ENCODE data around the gene RYR2.
"Not testable (repeated sequence)": the region's sequence is repeated elsewhere in the genome, so short reads cannot be mapped to it uniquely, and the experiment has no call there.

RYR2 gene

GRCh38 chr1:237580726-237581125 is 538.7 kb downstream of the RYR2 start:
- Histone ChIP-seq H3K9me3 (ENCODE audit: control insufficient read depth in 2 of 2, low read length in 2 of 2) (peaks cover 3 to 4% of the 10 kb centered on the region in 2 donors), H3K4me3 (ENCODE audit: low read length in 2 of 2) (no peak overlapping the region), H3K9ac (ENCODE audit: low read length in 2 of 2) (no peak overlapping the region), H3K4me1 (ENCODE audit: control insufficient read depth, insufficient read depth, low read length) (no peaks in the 10 kb centered on the region), H3K27ac (ENCODE audit: low read length) (no peak overlapping the region), H3K36me3 (ENCODE audit: control insufficient read depth in 2 of 2, insufficient read depth in 2 of 2, low read length in 2 of 2) (no peaks in the 10 kb centered on the region), H3K27me3 (ENCODE audit: control insufficient read depth in 1 of 2, insufficient read depth in 2 of 2, low read length in 2 of 2) (no peaks in the 10 kb centered on the region)

GRCh38 chr1:237583270-237583669 is 541.3 kb downstream of the RYR2 start:
- peaks cover 3% of the 10 kb centered on the region in 2 donors for H3K9me3 ChIP-seq (ENCODE audit: control insufficient read depth in 2 of 2, low read length in 2 of 2)
- H3K27me3 ChIP-seq (ENCODE audit: control insufficient read depth in 1 of 2, insufficient read depth in 2 of 2, low read length in 2 of 2) = no peaks in the 10 kb centered on the region
- H3K9ac ChIP-seq (ENCODE audit: low read length in 2 of 2) = no peak overlapping the region
- no peaks in the 10 kb centered on the region for H3K4me1 ChIP-seq (ENCODE audit: control insufficient read depth, insufficient read depth, low read length)
- H3K4me3 ChIP-seq (ENCODE audit: low read length in 2 of 2) = no peak overlapping the region
- no peak overlapping the region for H3K27ac ChIP-seq (ENCODE audit: low read length)
- H3K36me3 ChIP-seq (ENCODE audit: control insufficient read depth in 2 of 2, insufficient read depth in 2 of 2, low read length in 2 of 2) = no peaks in the 10 kb centered on the region

GRCh38 chr1:237583756-237584155 is 541.8 kb downstream of the RYR2 start:
- no peak overlapping the region for H3K4me3 ChIP-seq (ENCODE audit: low read length in 2 of 2)
- no peak overlapping the region for H3K27ac ChIP-seq (ENCODE audit: low read length)
- no peak overlapping the region for H3K9ac ChIP-seq (ENCODE audit: low read length in 2 of 2)
- no peaks in the 10 kb centered on the region for H3K27me3 ChIP-seq (ENCODE audit: control insufficient read depth in 1 of 2, insufficient read depth in 2 of 2, low read length in 2 of 2)
- peaks cover 2 to 3% of the 10 kb centered on the region in 2 donors for H3K9me3 ChIP-seq (ENCODE audit: control insufficient read depth in 2 of 2, low read length in 2 of 2)
- no peaks in the 10 kb centered on the region for H3K36me3 ChIP-seq (ENCODE audit: control insufficient read depth in 2 of 2, insufficient read depth in 2 of 2, low read length in 2 of 2)
- H3K4me1 ChIP-seq (ENCODE audit: control insufficient read depth, insufficient read depth, low read length) = no peaks in the 10 kb centered on the region

GRCh38 chr1:237590386-237590785 is 548.4 kb downstream of the RYR2 start:
- no peak overlapping the region for H3K9ac ChIP-seq (ENCODE audit: low read length in 2 of 2)
- H3K9me3 ChIP-seq (ENCODE audit: control insufficient read depth in 2 of 2, low read length in 2 of 2) = no peaks in the 10 kb centered on the region
- no peaks in the 10 kb centered on the region for H3K4me1 ChIP-seq (ENCODE audit: control insufficient read depth, insufficient read depth, low read length)
- no peaks in the 10 kb centered on the region for H3K27me3 ChIP-seq (ENCODE audit: control insufficient read depth in 1 of 2, insufficient read depth in 2 of 2, low read length in 2 of 2)
- H3K4me3 ChIP-seq (ENCODE audit: low read length in 2 of 2) = no peak overlapping the region
- H3K27ac ChIP-seq (ENCODE audit: low read length) = no peak overlapping the region
- H3K36me3 ChIP-seq (ENCODE audit: control insufficient read depth in 2 of 2, insufficient read depth in 2 of 2, low read length in 2 of 2) = peaks cover 0 to 7% of the 10 kb centered on the region in 2 donors

- Histone ChIP-seq H3K9me3 (ENCODE audit: control insufficient read depth in 2 of 2, low read length in 2 of 2) (no peaks in the 10 kb centered on the region), H3K27me3 (ENCODE audit: control insufficient read depth in 1 of 2, insufficient read depth in 2 of 2, low read length in 2 of 2) (no peaks in the 10 kb centered on the region), H3K27ac (ENCODE audit: low read length) (no peak overlapping the region), H3K4me1 (ENCODE audit: control insufficient read depth, insufficient read depth, low read length) (no peaks in the 10 kb centered on the region), H3K36me3 (ENCODE audit: control insufficient read depth in 2 of 2, insufficient read depth in 2 of 2, low read length in 2 of 2) (peaks cover 4 to 9% of the 10 kb centered on the region in 2 donors), H3K9ac (ENCODE audit: low read length in 2 of 2) (no peak overlapping the region), H3K4me3 (ENCODE audit: low read length in 2 of 2) (no peak overlapping the region)
Measured at GRCh38 chr1:237591353-237591752, 549.4 kb downstream of the RYR2 start.

- not testable (repeated sequence) for H3K4me1 ChIP-seq (ENCODE audit: control insufficient read depth, insufficient read depth, low read length); H3K36me3 ChIP-seq (ENCODE audit: control insufficient read depth in 2 of 2, insufficient read depth in 2 of 2, low read length in 2 of 2); H3K27me3 ChIP-seq (ENCODE audit: control insufficient read depth in 1 of 2, insufficient read depth in 2 of 2, low read length in 2 of 2); H3K9ac ChIP-seq (ENCODE audit: low read length in 2 of 2); H3K4me3 ChIP-seq (ENCODE audit: low read length in 2 of 2); H3K27ac ChIP-seq (ENCODE audit: low read length); H3K9me3 ChIP-seq (ENCODE audit: control insufficient read depth in 2 of 2, low read length in 2 of 2)
Measured at GRCh38 chr1:237603036-237603568, 561.1 kb downstream of the RYR2 start.

- peaks cover 0 to 2% of the 10 kb centered on the region in 2 donors for H3K36me3 ChIP-seq (ENCODE audit: control insufficient read depth in 2 of 2, insufficient read depth in 2 of 2, low read length in 2 of 2)
- no peak overlapping the region for H3K4me3 ChIP-seq (ENCODE audit: low read length in 2 of 2)
- no peaks in the 10 kb centered on the region for H3K27me3 ChIP-seq (ENCODE audit: control insufficient read depth in 1 of 2, insufficient read depth in 2 of 2, low read length in 2 of 2)
- H3K9ac ChIP-seq (ENCODE audit: low read length in 2 of 2) = no peak overlapping the region
- no peaks in the 10 kb centered on the region for H3K4me1 ChIP-seq (ENCODE audit: control insufficient read depth, insufficient read depth, low read length)
- no peak overlapping the region for H3K27ac ChIP-seq (ENCODE audit: low read length)
- no peaks in the 10 kb centered on the region for H3K9me3 ChIP-seq (ENCODE audit: control insufficient read depth in 2 of 2, low read length in 2 of 2)
Measured at GRCh38 chr1:237608433-237608832, 566.4 kb downstream of the RYR2 start.

- H3K27ac ChIP-seq (ENCODE audit: low read length) = no peak overlapping the region
- no peak overlapping the region for H3K4me3 ChIP-seq (ENCODE audit: low read length in 2 of 2)
- no peaks in the 10 kb centered on the region for H3K4me1 ChIP-seq (ENCODE audit: control insufficient read depth, insufficient read depth, low read length)
- no peak overlapping the region for H3K9ac ChIP-seq (ENCODE audit: low read length in 2 of 2)
- H3K36me3 ChIP-seq (ENCODE audit: control insufficient read depth in 2 of 2, insufficient read depth in 2 of 2, low read length in 2 of 2) = peaks cover 3 to 11% of the 10 kb centered on the region in 2 donors
- no peaks in the 10 kb centered on the region for H3K27me3 ChIP-seq (ENCODE audit: control insufficient read depth in 1 of 2, insufficient read depth in 2 of 2, low read length in 2 of 2)
- no peaks in the 10 kb centered on the region for H3K9me3 ChIP-seq (ENCODE audit: control insufficient read depth in 2 of 2, low read length in 2 of 2)
Measured at GRCh38 chr1:237610157-237610556, 568.2 kb downstream of the RYR2 start.

GRCh38 chr1:237613984-237614383 is 572.0 kb downstream of the RYR2 start:
- Histone ChIP-seq H3K9me3 (ENCODE audit: control insufficient read depth in 2 of 2, low read length in 2 of 2) (no peaks in the 10 kb centered on the region), H3K36me3 (ENCODE audit: control insufficient read depth in 2 of 2, insufficient read depth in 2 of 2, low read length in 2 of 2) (peaks cover 9 to 18% of the 10 kb centered on the region in 2 donors), H3K27ac (ENCODE audit: low read length) (no peak overlapping the region), H3K4me1 (ENCODE audit: control insufficient read depth, insufficient read depth, low read length) (no peaks in the 10 kb centered on the region), H3K9ac (ENCODE audit: low read length in 2 of 2) (no peak overlapping the region), H3K4me3 (ENCODE audit: low read length in 2 of 2) (no peak overlapping the region), H3K27me3 (ENCODE audit: control insufficient read depth in 1 of 2, insufficient read depth in 2 of 2, low read length in 2 of 2) (no peaks in the 10 kb centered on the region)

- Histone ChIP-seq H3K4me1 (ENCODE audit: control insufficient read depth, insufficient read depth, low read length) (no peaks in the 10 kb centered on the region), H3K27ac (ENCODE audit: low read length) (no peak overlapping the region), H3K9ac (ENCODE audit: low read length in 2 of 2) (no peak overlapping the region), H3K4me3 (ENCODE audit: low read length in 2 of 2) (no peak overlapping the region), H3K27me3 (ENCODE audit: control insufficient read depth in 1 of 2, insufficient read depth in 2 of 2, low read length in 2 of 2) (no peaks in the 10 kb centered on the region), H3K36me3 (ENCODE audit: control insufficient read depth in 2 of 2, insufficient read depth in 2 of 2, low read length in 2 of 2) (peaks cover 7 to 8% of the 10 kb centered on the region in 2 donors), H3K9me3 (ENCODE audit: control insufficient read depth in 2 of 2, low read length in 2 of 2) (no peaks in the 10 kb centered on the region)
Measured at GRCh38 chr1:237619553-237619952, 577.6 kb downstream of the RYR2 start.

GRCh38 chr1:237634922-237635321 is 592.9 kb downstream of the RYR2 start:
- Histone ChIP-seq H3K4me1 (ENCODE audit: control insufficient read depth, insufficient read depth, low read length) (no peaks in the 10 kb centered on the region), H3K9ac (ENCODE audit: low read length in 2 of 2) (no peak overlapping the region), H3K9me3 (ENCODE audit: control insufficient read depth in 2 of 2, low read length in 2 of 2) (no peaks in the 10 kb centered on the region), H3K27ac (ENCODE audit: low read length) (no peak overlapping the region), H3K4me3 (ENCODE audit: low read length in 2 of 2) (no peak overlapping the region), H3K36me3 (ENCODE audit: control insufficient read depth in 2 of 2, insufficient read depth in 2 of 2, low read length in 2 of 2) (peaks cover 5 to 6% of the 10 kb centered on the region in 2 donors), H3K27me3 (ENCODE audit: control insufficient read depth in 1 of 2, insufficient read depth in 2 of 2, low read length in 2 of 2) (no peaks in the 10 kb centered on the region)
